T-helper 22 cell (primary cell): ENCODE data around the gene NANOS3.

Experiments
- DNase-seq: peaks from one replicate; pipeline ENCODE4 v3.0.0-alpha.2; 2020; ENCODE audit warnings: low read depth

The NANOS3 gene

DNA sequence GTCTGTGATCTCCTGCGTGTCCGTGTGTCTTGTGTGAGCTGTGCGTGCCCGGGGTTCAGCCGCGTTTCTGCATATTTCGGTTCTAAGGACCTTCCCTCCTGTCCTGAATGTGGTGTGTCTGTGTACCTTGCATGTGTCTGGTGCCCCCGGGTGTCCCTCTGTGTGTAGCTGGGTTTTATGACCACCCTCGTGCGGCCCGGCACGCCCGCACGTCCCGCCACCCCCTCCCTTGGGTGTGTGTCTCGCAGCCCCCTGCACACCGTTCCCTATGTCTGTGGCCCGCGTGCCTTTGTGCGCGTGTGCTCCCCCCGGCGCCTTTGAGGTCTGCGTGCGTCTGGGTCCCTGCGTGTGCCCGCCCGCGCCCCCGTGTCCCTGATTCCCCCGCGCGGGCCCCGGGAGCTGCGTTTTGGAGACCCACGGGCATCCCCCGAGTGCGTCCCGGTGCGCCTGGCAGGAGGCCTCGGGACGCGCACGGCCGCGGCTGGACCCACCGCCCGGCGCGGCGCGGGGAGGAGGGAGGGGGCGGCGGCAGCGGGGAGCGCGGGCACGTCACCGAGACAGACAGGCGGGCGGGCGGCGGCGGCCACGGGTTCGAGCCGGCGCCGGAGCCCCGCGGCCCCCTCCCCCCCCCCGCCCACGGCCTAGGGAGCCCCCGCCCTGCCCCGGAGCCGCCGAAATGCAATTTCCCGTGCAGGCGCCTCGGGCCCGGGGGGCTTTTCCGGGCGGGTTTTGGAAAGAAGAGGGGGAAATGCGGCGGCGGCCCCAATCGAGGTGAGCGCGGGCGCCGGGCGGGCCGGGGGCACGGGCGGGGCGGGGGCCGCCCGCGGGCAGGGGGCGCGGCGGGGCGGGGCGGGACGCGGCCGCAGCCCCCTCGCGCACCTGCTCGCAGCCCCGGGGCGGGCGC is 12.0 kb upstream of the NANOS3 start:
- no peak for DNase-seq

DNA sequence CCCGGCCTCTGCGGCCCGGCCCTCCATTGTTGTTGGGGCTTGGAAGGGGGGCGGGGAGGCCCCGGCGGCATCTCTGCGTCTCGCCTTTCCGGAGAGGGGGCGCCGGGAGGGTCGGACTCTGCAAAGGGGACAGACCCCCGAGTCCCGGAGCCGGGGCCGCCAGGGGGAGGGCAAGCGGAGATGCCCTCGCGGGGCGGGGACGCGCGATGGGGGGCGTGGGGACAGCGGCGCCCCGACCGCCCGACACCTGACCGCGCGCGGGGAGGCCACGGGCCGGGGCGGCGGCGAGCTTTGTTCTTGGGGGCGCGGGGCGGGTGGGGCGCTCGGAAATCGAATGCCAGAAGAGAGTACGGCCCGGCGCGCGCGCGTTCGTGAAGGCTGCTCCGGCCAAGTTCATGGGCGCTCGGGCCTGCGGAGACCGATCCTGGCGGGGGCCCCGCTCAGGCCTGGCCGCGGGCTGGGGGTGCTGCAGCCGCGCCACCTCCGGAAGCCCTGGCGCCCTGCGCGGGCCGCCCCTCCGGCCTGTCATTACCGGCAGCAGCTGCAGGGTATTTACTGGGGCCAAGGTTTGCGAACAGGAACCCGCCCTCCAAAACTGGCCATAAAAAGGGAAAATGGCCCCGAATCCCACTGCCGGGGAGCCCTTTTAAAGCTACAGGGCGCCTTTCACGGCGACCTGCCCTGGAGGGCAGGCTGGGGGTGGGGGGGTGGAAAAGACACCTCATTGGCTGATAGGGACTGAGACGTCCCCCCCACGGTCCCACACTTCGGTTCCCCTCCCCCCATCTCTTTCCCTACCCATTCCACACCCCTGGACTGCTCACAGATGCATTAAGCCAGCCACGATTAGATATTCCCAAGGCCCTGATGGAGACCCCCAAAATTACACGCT is 11.1 kb upstream of the NANOS3 start:
- DNase-seq = no peak

DNA sequence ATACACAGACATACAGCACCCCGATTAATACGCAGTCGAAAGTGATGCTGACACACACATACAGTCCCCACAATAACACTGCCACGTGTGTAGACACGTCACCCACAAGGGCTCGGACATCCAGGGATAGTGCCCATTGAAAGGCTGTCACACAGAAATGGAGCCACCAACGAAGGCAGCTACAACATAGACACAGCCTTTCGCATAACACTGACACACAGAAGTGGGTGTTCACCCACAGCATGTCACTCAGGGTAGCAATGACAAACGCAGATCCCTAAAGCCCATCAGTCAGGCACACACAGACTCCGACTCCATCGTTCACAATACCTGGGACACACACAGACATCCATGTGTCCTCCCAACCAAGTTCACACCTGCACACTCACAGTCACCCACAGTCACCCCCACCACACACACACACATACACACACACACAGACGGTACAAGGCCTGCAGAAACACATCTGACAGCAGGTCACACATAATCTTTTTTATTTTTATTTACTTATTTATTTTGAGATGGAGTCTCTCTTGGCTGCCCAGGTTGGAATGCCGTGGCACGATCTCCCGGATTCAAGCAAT is 10.4 kb upstream of the NANOS3 start:
- DNase-seq = no peak

DNA sequence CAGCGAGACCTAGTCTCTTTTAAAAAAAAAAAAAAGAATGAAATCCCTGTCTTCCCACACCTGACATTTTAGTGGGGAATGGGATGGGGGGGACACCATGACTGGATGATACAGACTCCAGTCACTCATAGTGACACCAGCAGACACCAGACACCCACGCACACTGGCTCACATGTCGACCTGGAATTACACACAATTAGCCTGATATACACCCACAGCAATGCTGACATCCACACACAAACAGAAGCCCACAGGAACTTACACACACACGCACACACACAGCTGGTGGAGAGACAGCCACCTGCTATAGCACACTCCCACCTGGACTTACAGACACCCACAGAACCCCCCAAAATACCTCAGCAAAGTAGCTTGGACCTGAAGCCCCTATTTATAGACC is 8.3 kb upstream of the NANOS3 start:
- DNase-seq = no peak

DNA sequence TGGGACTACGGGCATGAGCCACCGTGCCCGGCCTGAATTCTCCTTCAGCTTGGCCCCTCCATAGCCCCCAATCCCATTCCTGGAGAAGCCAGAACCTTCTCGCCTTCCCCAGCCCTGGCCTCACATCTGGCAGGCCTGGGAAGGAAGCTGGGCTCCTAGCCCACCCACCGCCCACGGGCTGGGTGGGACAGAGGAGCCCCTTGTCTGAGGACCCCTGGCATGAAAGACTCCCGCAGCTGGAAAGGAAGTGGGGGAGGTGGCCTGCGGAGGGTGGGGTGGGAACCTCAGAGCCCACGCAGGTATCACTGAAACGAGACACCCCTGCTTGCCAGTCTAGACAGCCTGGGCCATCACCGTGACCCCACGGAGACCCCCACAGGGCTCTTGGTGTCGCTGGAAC is 7.7 kb upstream of the NANOS3 start:
- DNase-seq = no peak

DNA sequence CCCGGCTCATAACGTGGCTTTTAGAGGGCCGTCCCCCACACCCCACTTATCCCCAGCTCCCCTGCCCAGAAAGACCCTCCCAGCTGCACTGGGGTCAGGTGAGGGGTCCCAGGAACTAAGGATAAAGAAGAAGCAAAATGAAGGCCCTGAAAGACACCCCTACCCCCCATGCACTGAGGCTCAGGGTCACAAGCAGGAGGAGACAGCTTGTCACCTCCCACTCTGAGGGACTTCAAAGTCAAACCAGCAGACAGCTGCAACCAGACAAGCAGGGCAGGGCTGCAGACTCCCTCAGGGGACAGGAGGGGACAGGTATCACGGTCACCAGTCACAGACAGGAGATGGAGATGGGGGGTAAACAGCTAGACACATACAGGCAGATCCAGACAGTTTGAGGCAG is 6.1 kb upstream of the NANOS3 start:
- DNase-seq = no peak

DNA sequence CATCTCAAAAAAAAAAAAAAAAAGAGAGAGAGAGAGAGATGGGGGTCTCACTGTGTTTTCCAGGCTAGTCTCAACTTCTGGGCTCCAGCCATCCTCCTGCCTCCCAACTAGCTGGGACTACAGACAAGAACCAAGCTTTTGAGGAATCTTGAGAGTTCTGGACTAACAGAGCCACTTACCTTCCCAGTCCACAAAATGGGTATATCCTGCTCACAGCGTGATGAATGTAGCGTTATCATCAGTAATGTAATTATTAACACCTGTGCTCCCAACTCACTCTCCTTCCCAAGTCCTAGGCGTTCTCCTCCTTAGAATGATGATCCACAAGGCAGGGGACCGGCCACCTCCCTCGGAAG is 4.6 kb upstream of the NANOS3 start:
- DNase-seq = no peak

DNA sequence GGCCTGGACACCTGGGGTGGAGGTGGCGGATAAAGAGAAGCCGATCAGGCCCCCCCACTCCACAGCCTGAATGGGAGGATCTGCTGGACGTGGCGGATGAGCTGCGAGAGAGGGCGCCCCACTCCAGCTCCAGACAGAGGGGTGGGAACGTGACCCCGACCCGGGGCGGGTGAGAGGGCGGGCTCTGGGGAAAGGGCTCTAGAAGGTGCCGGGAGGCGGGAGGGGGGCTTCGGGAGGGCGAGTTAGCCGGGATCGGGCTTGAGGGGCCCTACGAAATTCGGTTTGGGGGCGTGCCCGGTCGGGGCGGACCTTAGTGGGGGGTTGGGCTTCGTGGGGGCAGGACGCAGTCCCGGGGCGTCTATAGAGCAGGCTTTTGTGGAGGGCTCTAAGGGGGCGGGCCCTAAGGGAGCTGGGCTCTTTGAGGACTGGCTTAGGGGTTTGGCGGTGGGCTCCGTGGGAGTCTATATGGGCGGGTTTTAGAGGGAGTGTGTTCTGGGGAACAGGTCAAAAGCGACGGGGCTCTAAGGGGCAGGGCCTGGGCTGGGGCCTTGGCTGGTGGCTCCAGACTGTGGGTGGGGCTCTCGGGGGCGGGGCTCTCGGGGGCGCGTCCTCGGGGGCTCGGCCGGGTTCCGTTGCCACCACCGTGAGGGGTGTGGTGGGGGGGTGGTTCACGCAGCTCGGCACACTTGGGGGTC is 4.1 kb upstream of the NANOS3 start:
- no peak for DNase-seq

DNA sequence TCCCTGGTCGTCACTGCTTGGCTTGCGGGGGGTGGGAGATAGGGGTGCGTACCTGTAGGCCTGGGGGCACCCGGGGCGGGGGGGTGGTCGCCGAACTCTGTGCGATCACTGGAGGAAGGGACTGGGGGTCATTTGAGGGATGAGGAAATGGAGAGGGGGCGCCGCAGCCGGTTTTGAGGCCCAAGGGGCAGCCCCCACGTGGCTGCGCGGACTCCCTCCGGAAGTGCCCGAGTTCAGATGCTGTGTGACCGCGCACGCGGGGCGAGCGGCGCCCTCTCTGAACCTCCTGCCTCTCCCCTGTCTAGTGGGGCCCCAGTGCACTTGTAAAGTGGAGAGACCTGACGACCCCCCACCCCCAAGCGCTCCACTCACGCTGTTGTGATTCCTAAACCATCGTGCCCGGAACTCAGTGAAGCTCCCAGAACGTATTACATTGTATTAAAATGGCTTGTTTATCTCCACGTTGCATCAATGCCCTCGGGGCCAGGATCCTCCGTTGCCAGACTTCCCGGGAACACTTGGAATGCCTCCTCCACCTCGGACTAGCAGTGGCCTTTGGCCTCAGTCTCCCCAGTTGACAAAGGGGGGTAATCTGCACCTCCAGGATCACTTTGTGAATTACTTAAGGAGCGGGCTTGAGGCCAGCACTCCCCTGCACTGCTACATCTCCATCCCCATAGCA is 3.0 kb upstream of the NANOS3 start:
- DNase-seq = no peak

DNA sequence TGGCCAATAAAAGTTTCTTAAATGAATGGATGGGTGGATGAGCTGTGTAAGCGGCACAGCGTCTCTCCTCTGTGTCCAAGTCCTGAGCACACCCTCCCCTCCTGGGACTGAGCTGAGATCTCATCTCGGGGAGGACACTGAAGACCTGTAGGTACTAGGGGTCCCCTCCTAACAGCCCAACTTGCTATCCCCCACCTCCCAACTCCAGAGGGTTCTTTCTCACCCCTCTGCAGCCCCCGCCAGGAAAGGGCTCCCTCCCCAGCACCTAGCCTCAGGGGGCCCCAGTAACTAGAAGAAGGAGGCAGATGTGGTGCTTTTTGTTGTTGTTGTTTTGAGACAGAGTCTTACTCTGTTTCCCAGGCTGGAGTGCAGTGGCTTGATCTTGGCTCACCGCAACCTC is 1.1 kb upstream of the NANOS3 start:
- DNase-seq = no peak

DNA sequence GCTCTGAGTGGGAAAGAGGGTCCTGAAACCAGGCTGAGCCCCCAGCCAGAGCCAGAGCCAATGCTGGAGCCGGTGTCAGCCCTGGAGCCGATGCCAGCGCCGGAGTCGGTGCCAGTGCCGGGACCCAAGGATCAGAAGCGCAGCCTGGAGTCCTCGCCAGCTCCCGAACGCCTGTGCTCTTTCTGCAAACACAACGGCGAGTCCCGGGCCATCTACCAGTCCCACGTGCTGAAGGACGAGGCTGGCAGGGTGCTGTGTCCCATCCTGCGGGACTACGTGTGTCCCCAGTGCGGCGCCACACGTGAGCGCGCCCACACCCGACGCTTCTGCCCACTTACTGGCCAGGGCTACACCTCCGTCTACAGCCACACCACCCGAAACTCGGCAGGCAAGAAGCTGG is 369 bp downstream of the NANOS3 start:
- no peak for DNase-seq

DNA sequence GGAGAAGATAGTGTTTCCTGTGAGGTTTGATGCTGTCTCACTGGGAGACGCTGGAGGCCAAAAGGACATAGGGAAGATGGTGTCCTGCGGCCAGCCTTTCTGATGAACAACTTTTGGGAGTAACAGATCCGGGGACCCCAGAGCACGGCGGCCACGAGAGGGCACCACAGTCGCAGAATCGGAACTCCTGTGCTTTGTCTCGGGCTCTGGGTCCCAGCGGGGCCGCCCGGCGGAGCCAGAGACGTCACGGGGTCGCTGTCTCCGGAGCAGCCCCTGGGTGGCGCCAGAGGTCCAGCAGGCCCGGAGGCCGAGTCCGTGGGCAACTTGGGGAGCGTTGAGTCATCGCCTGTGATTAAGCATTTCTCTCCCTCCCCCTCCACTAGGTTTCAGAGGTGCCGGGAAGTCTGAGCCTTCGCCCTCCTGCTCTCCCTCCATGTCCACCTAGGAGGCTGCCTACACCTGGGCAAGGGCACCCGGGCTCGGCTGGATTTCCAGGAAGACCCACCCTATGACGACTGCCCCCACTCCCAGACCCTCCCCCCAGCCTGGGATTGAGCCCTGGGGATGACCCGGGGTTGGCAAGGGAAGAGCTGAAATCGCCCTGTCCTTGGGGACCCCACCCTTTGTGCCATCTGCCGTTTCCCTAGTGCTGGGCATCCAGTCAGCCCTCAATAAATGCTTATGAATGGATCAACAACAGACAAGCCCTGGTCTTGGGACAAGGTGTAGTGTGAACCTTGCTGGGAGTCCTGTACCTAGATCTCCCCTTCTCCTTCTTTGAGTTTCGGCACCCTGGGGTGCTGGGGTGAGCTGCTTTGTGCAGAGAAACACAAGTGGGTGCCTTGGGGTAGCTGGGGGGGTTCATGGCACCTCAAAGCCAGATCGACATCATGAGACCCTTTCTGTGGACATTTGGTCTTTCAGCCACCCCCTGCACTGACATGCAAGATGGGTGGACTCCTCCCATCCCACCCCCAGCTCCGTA is 3.4 kb downstream of the NANOS3 start:
- peak; percentile 91 for DNase-seq

DNA sequence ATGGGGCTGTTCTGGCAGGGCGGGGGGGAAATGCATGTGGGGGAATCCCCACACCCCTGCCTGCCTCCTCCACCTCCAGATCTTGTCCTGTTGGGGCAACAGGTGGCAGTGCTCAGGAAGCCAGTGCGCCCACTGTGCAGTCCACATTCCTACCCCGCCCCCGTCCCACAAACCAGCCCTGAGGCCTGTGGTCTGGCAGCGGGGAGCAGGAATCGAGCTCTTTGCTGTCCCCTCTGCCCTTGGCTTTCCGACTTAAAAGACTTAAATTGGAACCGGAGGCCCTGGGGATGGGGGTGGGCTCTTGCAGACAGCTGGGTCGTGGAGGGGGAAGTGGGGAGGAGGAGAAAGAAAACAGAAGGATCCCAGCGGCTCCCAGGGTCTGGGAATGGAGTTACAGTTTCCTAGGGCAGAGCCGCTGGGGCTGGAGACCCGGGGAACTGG is 4.3 kb downstream of the NANOS3 start:
- DNase-seq = no peak

DNA sequence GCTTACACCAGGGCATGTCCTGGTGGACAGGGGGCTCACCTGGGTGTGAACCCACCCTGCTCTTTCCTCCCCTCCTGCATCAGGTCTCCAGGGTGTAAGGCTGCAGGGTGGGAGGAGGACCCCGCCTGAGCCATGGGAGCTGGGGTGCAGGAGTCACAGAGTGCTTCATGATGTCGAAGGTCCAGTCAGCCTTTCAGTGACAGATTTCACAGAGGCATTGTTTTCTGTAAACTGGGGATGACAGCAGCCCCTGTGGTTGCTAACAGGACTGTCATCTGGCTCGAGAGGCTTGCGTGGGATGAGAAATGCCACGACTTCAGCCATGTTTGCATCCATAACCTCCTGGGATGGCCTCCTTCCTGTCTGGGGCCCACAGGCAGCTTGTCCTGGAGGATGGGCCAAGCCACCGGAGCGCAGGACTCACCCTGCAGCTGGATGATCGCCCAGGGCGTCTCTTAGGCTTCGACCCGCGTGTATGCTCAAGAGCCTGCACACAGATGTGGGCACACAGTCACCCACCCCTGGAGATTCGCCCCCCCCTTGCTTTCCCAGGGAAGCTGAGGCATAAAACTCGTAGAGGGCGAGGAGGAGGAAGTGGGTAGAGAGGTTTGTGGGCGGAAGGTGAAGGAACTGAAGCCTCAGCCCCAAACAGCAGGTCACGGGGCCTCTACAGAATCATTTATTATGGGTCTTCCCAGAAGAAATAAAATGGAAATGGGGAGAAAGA is 4.9 kb downstream of the NANOS3 start:
- peak; percentile 38 for DNase-seq

DNA sequence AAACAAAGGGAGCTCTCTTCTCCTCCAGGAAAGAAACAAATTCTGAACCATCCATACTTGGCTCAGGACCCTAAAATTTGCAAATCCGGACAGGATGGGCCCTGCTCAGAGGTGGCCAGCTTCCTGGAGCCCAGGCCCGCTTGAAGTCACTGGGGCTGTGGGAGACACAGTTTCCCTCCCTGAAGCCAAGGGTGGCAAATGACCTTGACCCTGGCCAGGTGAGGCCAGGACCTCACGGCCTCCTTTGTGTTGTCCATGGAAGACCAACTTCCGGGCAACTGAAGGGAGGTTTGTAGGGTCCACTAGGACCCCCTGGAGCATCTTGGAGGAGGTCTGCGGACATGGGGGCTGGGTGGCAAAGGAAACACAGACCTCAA is 5.5 kb downstream of the NANOS3 start:
- DNase-seq = no peak

DNA sequence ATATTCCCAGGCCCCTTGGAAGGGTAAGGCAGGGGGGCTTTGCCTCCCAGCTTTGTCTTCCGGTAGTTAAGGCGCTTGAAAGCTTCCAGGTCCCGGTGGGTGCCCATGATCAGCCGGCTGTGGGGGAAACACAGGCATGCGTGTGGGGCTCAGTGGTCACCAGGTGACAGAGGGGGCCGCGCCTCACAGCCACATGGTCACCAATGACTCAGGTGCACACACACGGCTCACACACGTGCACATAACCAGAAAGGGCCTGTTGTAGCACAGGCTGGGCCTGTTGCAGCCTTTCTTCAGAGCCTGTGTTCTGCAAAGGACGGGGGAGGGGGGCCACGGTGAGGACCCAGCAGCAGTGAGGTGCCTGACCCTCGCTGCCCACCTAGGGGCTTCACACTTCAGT is 5.9 kb downstream of the NANOS3 start:
- no peak for DNase-seq

DNA sequence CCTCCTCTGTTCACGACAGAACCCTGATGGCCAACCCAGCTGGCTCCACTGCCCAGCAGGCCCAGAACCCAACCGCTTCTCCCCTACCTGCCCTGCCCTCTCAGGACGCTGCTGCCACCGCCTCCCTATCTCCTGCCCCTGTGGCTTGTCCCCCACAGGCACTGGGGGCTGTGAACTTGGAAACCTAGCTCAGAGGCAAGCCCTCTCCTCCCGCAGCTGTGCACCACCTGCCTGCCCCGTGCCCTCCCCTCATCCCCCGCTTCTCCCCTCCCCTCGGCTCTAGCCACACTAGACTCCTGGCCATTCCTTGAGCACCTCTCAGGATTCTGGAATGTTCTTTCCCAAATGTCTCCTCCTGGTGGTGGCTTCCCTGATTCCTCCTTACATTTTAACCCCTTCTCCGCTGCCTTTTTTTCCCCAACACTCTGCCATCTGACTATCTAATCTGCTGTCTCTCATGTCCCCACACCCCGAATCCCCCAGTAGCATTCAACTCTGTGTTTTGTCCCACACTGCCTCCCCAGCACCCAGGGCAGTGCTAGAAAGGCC is 6.7 kb downstream of the NANOS3 start:
- no peak for DNase-seq

DNA sequence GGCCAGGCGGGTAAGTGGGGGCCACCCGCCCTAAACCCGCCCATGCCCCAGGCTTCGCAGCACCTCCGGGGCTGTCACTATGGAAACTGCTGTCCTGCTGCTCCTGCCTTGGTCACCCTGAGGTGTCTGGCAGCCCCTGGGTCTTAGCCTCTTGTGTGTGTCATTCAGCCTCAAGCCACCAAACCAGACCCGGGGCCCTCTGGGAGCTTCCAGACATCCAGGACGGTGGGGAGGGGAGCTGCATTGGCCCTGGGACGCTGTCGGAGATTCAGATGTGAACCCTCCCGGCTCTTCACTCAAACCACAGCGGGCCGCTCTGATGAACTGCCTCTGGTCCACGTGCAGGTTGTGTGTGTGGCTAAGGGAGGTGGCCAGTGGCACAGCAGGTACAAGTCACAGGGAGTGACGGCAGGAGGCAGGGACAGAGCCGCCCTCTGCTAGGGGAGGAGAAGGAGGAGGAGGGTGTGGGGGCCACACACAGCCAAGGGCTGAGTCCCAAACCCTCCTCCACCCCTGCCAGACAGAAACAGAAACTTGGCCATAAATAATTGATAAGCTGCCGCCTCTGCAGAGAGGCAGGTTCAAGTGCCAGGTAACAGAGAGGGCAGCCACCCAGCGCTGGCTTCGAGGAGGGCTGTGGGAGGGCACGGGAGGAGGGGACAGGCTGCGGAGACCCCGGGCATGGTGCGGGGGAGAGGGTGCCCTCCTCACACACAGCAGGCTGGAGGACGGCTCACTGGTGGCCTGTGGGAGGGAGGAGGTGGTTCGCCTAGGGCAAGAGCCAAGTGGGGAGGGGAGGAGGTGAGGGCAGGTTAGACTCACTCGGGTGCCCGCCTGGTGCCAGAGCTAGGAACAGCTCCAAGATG is 8.0 kb downstream of the NANOS3 start:
- DNase-seq = no peak
